PC-9 (cell line): ENCODE data around the gene CCR5AS.

ENCODE experiments used
- BruUV-seq: library from RNA; stranded (reverse); fragments of 400-500 nt; replicated peaks from 2 replicates; lab custom pipeline; 2021; lab: Mats Ljungman, UMichigan
- CTCF ChIA-PET: fragments of 300-600 bp; sonication (Branson Sonifier 250); formaldehyde crosslinking; loops from one replicate; lab custom pipeline; 2022; ENCODE audit warnings: antibody characterized with exemption; lab: Charles Lee
- POLR2A ChIA-PET: fragments of 300-600 bp; sonication (Branson Sonifier 250); formaldehyde crosslinking; loops from one replicate; lab custom pipeline; 2022; ENCODE audit warnings: antibody characterized with exemption; ENCODE audit not compliant: unreplicated experiment; lab: Charles Lee
- DNase-seq, 2 experiments: peaks; one replicate each; pipeline versions ENCODE4 v3.0.0 to v3.0.0-alpha.2; 2015 to 2022; ENCODE audit warnings: mixed read lengths in 1 of 2
- H2AFZ ChIP-seq: fragments of 200-600 bp; sonication (generic); 2 replicates; pipeline ENCODE4 v1.8.1; 2017; ENCODE audit warnings: antibody characterized with exemption
- H3F3A ChIP-seq: fragments of 200-600 bp; sonication (generic); 2 replicates; pipeline ENCODE4 v1.8.1; 2017; ENCODE audit warnings: antibody characterized with exemption, mild to moderate bottlenecking, low read depth; ENCODE audit not compliant: insufficient read depth
- H3K27ac ChIP-seq: fragments of 200-600 bp; sonication (generic); 2 replicates; pipeline ENCODE4 v1.6.1; 2016; ENCODE audit warnings: mixed run types
- H3K27me3 ChIP-seq: fragments of 200-600 bp; sonication (generic); 2 replicates; pipeline ENCODE4 v1.6.1; 2016; ENCODE audit warnings: low read depth, mixed run types; ENCODE audit not compliant: insufficient read depth
- H3K36me3 ChIP-seq: fragments of 200-600 bp; sonication (generic); 2 replicates; pipeline ENCODE4 v1.6.1; 2016; ENCODE audit warnings: low read depth, mixed run types
- H3K4me1 ChIP-seq: fragments of 200-600 bp; sonication (generic); replicated peaks from 2 replicates; pipeline ENCODE4 v1.6.1; 2016; ENCODE audit warnings: mixed run types; ENCODE audit not compliant: insufficient read depth
- H3K4me2 ChIP-seq: fragments of 200-600 bp; sonication (generic); 2 replicates; pipeline ENCODE4 v1.6.1; 2017; ENCODE audit warnings: mixed run types
- H3K4me3 ChIP-seq: fragments of 200-600 bp; sonication (generic); 2 replicates; pipeline ENCODE4 v1.6.1; 2016; ENCODE audit warnings: mixed run types
- H3K79me2 ChIP-seq: fragments of 200-600 bp; sonication (generic); 2 replicates; pipeline ENCODE4 v1.6.1; 2017; ENCODE audit warnings: low read depth, mixed run types
- H3K9me2 ChIP-seq: fragments of 200-600 bp; sonication (generic); 2 replicates; pipeline ENCODE4 v1.8.1; 2017; ENCODE audit warnings: mild to moderate bottlenecking; ENCODE audit not compliant: insufficient read depth
- H3K9me3 ChIP-seq: fragments of 200-600 bp; sonication (generic); 2 replicates; pipeline ENCODE4 v1.8.1; 2016; ENCODE audit warnings: low read depth; ENCODE audit not compliant: insufficient read depth
- H4K20me1 ChIP-seq: fragments of 200-600 bp; sonication (generic); 2 replicates; pipeline ENCODE4 v1.8.1; 2017; ENCODE audit not compliant: insufficient read depth
- EZH2 ChIP-seq: fragments of 200-600 bp; sonication (generic); IDR thresholded peaks from 2 replicates; pipeline ENCODE4 v1.8.0; 2017; ENCODE audit warnings: antibody characterized with exemption, low read depth
- intact Hi-C: fragments of 100-400 bp; cut with micrococcal nuclease; formaldehyde crosslinking; loops from one replicate; pipeline ENCODE4 v1.10.0; 2022; ENCODE audit not compliant: unreplicated experiment
- TF ChIP-seq, protein P1 (sequence below): fragments of 200-600 bp; sonication (generic); conservative IDR thresholded peaks from 2 replicates; pipeline ENCODE4 v1.6.1; 2017; ENCODE audit warnings: mixed run types, antibody characterized with exemption, mild to moderate bottlenecking, moderate library complexity

CCR5AS gene

DNA sequence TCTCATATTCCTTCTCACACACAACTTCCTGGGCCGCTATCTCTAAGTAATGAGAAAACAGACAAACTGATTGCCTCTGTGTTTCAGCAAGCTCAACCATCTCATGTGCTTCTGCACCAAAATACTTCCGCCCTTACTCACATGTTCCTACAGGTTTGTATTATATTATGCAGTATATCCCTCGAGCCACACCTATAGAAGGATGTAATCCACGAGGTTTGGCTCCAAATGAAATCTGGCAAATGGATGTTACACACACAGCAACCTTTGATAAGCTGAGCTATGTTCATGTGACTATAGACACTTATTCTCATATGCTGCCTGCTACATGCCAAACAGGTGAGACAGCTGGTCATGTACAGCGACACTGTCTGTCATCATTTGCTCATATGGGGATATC, 22.8 kb upstream of the CCR5AS start:
- peaks cover 64% of the 10 kb centered on the region for H3F3A ChIP-seq
- peaks cover 81% of the 10 kb centered on the region for H3K4me1 ChIP-seq
- H3K4me3 ChIP-seq = peak overlapping the region; percentile 56
- TF ChIP-seq, protein P1, sequence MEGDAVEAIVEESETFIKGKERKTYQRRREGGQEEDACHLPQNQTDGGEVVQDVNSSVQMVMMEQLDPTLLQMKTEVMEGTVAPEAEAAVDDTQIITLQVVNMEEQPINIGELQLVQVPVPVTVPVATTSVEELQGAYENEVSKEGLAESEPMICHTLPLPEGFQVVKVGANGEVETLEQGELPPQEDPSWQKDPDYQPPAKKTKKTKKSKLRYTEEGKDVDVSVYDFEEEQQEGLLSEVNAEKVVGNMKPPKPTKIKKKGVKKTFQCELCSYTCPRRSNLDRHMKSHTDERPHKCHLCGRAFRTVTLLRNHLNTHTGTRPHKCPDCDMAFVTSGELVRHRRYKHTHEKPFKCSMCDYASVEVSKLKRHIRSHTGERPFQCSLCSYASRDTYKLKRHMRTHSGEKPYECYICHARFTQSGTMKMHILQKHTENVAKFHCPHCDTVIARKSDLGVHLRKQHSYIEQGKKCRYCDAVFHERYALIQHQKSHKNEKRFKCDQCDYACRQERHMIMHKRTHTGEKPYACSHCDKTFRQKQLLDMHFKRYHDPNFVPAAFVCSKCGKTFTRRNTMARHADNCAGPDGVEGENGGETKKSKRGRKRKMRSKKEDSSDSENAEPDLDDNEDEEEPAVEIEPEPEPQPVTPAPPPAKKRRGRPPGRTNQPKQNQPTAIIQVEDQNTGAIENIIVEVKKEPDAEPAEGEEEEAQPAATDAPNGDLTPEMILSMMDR = no peak
- TF ChIP-seq EZH2 = no peak
- intact Hi-C loops = no loop called here
- H3K9me3 ChIP-seq = no peaks in the 10 kb centered on the region
- no TSS peak for BruUV-seq
- peaks cover 14% of the 10 kb centered on the region for H3K79me2 ChIP-seq
- no peaks in the 10 kb centered on the region for H3K27me3 ChIP-seq
- H3K36me3 ChIP-seq = peaks cover 12% of the 10 kb centered on the region; the same call in 1 of the 2 replicates
- no peak overlapping the region for H2AFZ ChIP-seq
- H3K27ac ChIP-seq = peak overlapping the region; percentile 90
- peak overlapping the region; percentile 74 for H3K4me2 ChIP-seq
- CTCF ChIA-PET = interaction anchor here (0.6 to 1.1 kb wide), 4 partner anchors 15 to 201 kb away, joined by 3 to 9 read pairs (median 4); no protein-coding TSS in a partner anchor
- DNase-seq = no peak
- POLR2A ChIA-PET = no interaction called here
- no peaks in the 10 kb centered on the region for H3K9me2 ChIP-seq
- H4K20me1 ChIP-seq = no peaks in the 10 kb centered on the region

DNA sequence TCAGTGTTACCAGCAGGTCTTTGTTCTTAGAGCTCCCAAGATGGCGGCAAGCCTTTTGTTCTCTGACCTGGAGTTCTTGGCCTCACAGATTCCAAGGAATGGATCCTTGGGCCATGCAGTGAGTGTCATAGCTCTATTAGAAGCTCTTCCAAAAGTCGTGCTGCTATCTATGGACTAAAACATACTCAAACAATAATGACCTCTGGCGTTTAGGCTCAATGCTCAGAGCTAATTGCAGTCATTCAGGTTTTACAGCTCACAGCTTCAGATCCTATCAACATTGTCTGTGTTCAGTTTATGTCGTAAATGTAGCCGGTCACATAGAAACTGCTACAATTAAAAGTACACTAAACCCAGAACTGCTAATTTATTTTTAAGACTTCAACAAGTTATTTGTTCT, 22.4 kb upstream of the CCR5AS start:
- Histone ChIP-seq H3F3A (peaks cover 60% of the 10 kb centered on the region), H2AFZ (peak overlapping the region; percentile 62), H3K4me2 (peak overlapping the region; percentile 74), H3K36me3 (peaks cover 12% of the 10 kb centered on the region; the same call in 1 of the 2 replicates), H3K27me3 (no peaks in the 10 kb centered on the region), H3K79me2 (peaks cover 14% of the 10 kb centered on the region), H3K4me3 (peak overlapping the region; percentile 56), H3K4me1 (peaks cover 81% of the 10 kb centered on the region), H3K27ac (peak overlapping the region; percentile 90), H3K9me2 (no peaks in the 10 kb centered on the region), H4K20me1 (no peaks in the 10 kb centered on the region), H3K9me3 (no peaks in the 10 kb centered on the region)
- BruUV-seq = no TSS peak
- intact Hi-C loops = no loop called here
- ChIA-PET CTCF (interaction anchor here (0.6 to 1.1 kb wide), 4 partner anchors 15 to 201 kb away, joined by 3 to 9 read pairs (median 4); no protein-coding TSS in a partner anchor), POLR2A (no interaction called here)
- no peak for DNase-seq
- TF ChIP-seq, protein P1 = no peak
- no peak for TF ChIP-seq EZH2

DNA sequence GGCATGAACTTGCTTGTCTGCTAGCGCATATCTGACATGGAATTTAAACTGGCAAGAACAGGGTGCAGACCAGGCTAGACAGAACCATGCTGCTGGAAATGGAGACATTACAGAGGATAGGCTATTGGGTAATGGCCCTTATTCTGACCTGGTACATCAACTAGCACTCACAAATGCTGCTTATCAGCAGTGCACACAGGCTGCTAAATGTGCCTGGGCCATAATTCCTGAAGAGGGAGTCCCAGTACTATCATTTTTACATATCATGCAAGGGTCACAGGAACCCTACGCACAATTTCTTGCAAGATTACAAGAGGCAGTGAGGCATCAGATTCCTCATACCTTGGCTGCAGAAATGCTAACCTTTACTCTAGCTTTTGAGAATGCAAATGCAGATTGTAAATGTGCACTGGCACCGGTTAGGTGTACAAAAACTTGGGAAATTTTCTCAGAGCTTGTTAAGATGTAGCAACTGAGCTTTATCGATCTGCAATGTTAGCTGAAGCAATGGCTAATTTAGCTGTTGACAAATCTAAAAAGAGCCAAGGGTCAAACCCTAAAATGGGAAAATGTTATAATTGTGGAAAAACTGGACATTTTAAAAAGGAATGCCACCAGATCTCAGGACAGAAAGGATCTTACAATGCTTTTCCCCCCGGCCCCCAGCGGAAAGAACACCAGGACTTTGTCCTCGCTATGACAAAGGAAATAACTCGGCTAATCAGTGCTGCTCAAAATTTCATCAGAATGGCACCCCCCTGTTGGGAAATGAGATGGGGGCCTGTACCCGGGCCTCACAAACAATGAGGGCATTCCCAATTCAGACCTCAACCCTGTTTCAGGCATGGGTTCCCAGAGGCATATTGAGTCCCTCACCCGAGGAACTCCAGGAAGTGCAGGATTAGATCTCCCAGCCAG, 21.3 kb upstream of the CCR5AS start:
- Histone ChIP-seq H3K4me2 (peak overlapping the region; percentile 74), H3K4me1 (peaks cover 83% of the 10 kb centered on the region), H3K27ac (peak overlapping the region; percentile 90), H3K36me3 (peaks cover 12% of the 10 kb centered on the region; the same call in 1 of the 2 replicates), H3K9me2 (no peaks in the 10 kb centered on the region), H2AFZ (no peak overlapping the region), H3K79me2 (peaks cover 14% of the 10 kb centered on the region), H4K20me1 (no peaks in the 10 kb centered on the region), H3K9me3 (no peaks in the 10 kb centered on the region), H3K27me3 (no peaks in the 10 kb centered on the region), H3K4me3 (peak overlapping the region; percentile 56), H3F3A (peaks cover 52% of the 10 kb centered on the region)
- no TSS peak for BruUV-seq
- POLR2A ChIA-PET = no interaction called here
- TF ChIP-seq, protein P1 = no peak
- no peak for TF ChIP-seq EZH2
- intact Hi-C loops = no loop called here
- CTCF ChIA-PET = interaction anchor here (0.7 to 1.1 kb wide), 2 partner anchors 61 to 772 kb away, joined by 3 read pairs; no protein-coding TSS in a partner anchor
- peak in 1 of 2 experiments; percentile 88 for DNase-seq
